HG03439 (cell line): ENCODE data around the gene MEDAG.

Experiments used
- ATAC-seq: cut with Tn5 transposase; IDR thresholded peaks from one replicate; pipeline ENCODE4 v1.9.1; 2021; ENCODE audit warnings: mild to moderate bottlenecking, moderate library complexity; ENCODE audit not compliant: unreplicated experiment

The MEDAG gene

GRCh38 chr13:30905932-30906383, at the start of gene MEDAG:
Gene MEDAG, plus strand, starts transcription at chr13:30906271. Its CDS starts 245 bp downstream, at chr13:30906516.
- no peak for ATAC-seq

- no peak for ATAC-seq
These were observed 49.1 kb upstream of the MEDAG start for GRCh38 chr13:30857018-30857417.

- no peak for ATAC-seq
These were observed 48.4 kb upstream of the MEDAG start for GRCh38 chr13:30857636-30858035.

GRCh38 chr13:30859326-30859725, 46.7 kb upstream of the MEDAG start:
- no peak for ATAC-seq

- ATAC-seq, result no peak
These were observed 44.9 kb upstream of the MEDAG start for GRCh38 chr13:30861163-30861562.

GRCh38 chr13:30861836-30862467, 44.1 kb upstream of the MEDAG start:
- no peak for ATAC-seq

GRCh38 chr13:30862707-30863106, 43.4 kb upstream of the MEDAG start:
- ATAC-seq, result no peak

- no peak for ATAC-seq
These were observed 42.8 kb upstream of the MEDAG start for GRCh38 chr13:30863231-30863630.

- ATAC-seq, result no peak
These were observed 42.3 kb upstream of the MEDAG start for GRCh38 chr13:30863796-30864195.

- no peak for ATAC-seq
These were observed 41.5 kb upstream of the MEDAG start for GRCh38 chr13:30864433-30865122.

GRCh38 chr13:30865123-30866049, 40.7 kb upstream of the MEDAG start:
- peak; percentile 79 for ATAC-seq

GRCh38 chr13:30866677-30867076, 39.4 kb upstream of the MEDAG start:
- no peak for ATAC-seq

- ATAC-seq, result no peak
These were observed 38.9 kb upstream of the MEDAG start for GRCh38 chr13:30867089-30867669.

GRCh38 chr13:30868799-30869470, 37.1 kb upstream of the MEDAG start:
- no peak for ATAC-seq

- ATAC-seq, result no peak
These were observed 36.6 kb upstream of the MEDAG start for GRCh38 chr13:30869491-30869890.

GRCh38 chr13:30870049-30870884, 35.8 kb upstream of the MEDAG start:
- ATAC-seq, result peak; percentile 62

GRCh38 chr13:30870916-30871587, 35.0 kb upstream of the MEDAG start:
- no peak for ATAC-seq

GRCh38 chr13:30871588-30872275, 34.3 kb upstream of the MEDAG start:
- no peak for ATAC-seq

GRCh38 chr13:30872276-30872594, 33.8 kb upstream of the MEDAG start:
- ATAC-seq, result no peak
